22Rv1 (cell line): ENCODE measurements around the gene POLN.

Experiments
- ZFX ChIP-seq: fragments of 450-650 bp; IDR thresholded peaks from 2 replicates; pipeline ENCODE4 v1.6.1; 2017; ENCODE audit warnings: antibody characterized with exemption, borderline replicate concordance
- TF ChIP-seq, protein P1 (sequence below): fragments of 450-650 bp; IDR thresholded peaks from 2 replicates; pipeline ENCODE4 v1.5.1; 2017; ENCODE audit warnings: mild to moderate bottlenecking

DNA sequence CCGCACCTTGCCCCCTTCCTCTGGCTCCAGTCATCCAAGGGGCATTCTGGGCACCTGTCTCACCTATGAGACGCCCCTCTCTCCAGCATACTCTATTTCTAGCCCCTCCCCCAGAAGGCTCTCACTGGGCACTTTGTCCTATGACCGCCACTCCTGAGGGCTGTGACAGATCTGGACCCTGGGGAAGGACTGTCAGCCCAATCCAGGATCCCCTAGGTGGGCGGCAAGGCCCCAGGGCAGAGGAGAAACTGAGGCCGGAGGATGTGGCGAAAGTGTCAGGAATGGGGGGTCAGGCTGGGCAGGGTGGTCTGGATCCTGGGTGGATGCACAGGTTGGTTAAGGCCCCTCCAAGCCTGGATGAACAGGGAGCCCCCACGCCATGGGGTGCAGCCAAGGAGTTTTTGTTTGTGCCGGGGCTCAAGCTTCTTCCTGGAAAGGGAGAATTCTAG lies 198.9 kb downstream of the POLN start:
- TF ChIP-seq, protein P1, sequence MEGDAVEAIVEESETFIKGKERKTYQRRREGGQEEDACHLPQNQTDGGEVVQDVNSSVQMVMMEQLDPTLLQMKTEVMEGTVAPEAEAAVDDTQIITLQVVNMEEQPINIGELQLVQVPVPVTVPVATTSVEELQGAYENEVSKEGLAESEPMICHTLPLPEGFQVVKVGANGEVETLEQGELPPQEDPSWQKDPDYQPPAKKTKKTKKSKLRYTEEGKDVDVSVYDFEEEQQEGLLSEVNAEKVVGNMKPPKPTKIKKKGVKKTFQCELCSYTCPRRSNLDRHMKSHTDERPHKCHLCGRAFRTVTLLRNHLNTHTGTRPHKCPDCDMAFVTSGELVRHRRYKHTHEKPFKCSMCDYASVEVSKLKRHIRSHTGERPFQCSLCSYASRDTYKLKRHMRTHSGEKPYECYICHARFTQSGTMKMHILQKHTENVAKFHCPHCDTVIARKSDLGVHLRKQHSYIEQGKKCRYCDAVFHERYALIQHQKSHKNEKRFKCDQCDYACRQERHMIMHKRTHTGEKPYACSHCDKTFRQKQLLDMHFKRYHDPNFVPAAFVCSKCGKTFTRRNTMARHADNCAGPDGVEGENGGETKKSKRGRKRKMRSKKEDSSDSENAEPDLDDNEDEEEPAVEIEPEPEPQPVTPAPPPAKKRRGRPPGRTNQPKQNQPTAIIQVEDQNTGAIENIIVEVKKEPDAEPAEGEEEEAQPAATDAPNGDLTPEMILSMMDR = no peak
- TF ChIP-seq ZFX = no peak
